GM12873 (cell line): Measurements from ENCODE around the gene CTIF.

Experiments
- CTCF ChIP-seq: IDR thresholded peaks from 2 replicates; pipeline ENCODE4 v1.5.1; 2012; ENCODE audit warnings: low read depth, mild to moderate bottlenecking, moderate library complexity, low read length, control low read depth; ENCODE audit not compliant: insufficient read depth; ENCODE audit errors: missing control alignments

CTIF gene

GRCh38 chr18:48798334-48799245, 259.8 kb downstream of the CTIF start:
- TF ChIP-seq CTCF = no peak

- no peak for TF ChIP-seq CTCF
These were observed 261.0 kb downstream of the CTIF start for GRCh38 chr18:48799724-48800315.

- TF ChIP-seq CTCF = no peak
These were observed 261.6 kb downstream of the CTIF start for GRCh38 chr18:48800466-48800865.

- no peak for TF ChIP-seq CTCF
These were observed 262.3 kb downstream of the CTIF start for GRCh38 chr18:48800876-48801727.

- no peak for TF ChIP-seq CTCF
These were observed 263.1 kb downstream of the CTIF start for GRCh38 chr18:48801728-48802542.

- no peak for TF ChIP-seq CTCF
These were observed 263.9 kb downstream of the CTIF start for GRCh38 chr18:48802543-48803290.
